SK-N-SH (cell line): ENCODE results near the gene NDST4. TPM values are rescaled to one million over a fixed set of nuclear protein-coding genes. Genes with fewer than 3 reads are reported as not detected.

Experiments used
- CTCF ChIA-PET: fragments of 300-600, 350-600 bp; formaldehyde crosslinking; extraction: SDS; loops from one replicate; lab custom pipeline; 2021; lab: Yijun Ruan, JAX
- POLR2A ChIA-PET: fragments of 350-600 bp; sonication (Branson Sonifier 250); formaldehyde crosslinking; extraction: SDS; loops from one replicate; lab custom pipeline; 2020; ENCODE audit warnings: antibody characterized with exemption, inconsistent platforms; lab: Yijun Ruan, JAX
- DNase-seq: peaks from one replicate; pipeline ENCODE4 v3.0.0; 2012
- H2AFZ ChIP-seq: fragments of 200-600 bp; sonication (generic); 2 replicates; pipeline ENCODE4 v1.8.1; 2016; ENCODE audit warnings: antibody characterized with exemption, mild to moderate bottlenecking, low read depth
- H3F3A ChIP-seq: fragments of 200-600 bp; sonication (generic); replicated peaks from 2 replicates; pipeline ENCODE3; 2016; ENCODE audit warnings: antibody characterized with exemption, mild to moderate bottlenecking; ENCODE audit not compliant: insufficient read depth
- H3K27ac ChIP-seq, 2 experiments: fragments of 200-500 bp in 1 of 2; fragments of 200-600 bp in 1 of 2; sonication (Bioruptor generic) in 1 of 2; sonication (generic), shearing (Covaris generic) in 1 of 2; 2 replicates each; pipeline versions ENCODE4 v1.5.1 to v1.6.1; 2014 to 2016; ENCODE audit warnings: low read depth in 2 of 2, inconsistent platforms in 1 of 2, low read length in 1 of 2, mild to moderate bottlenecking in 1 of 2, mixed read lengths in 1 of 2
- H3K27me3 ChIP-seq: fragments of 200-600 bp; sonication (generic), shearing (Covaris generic); 2 replicates; pipeline ENCODE4 v1.6.1; 2016; ENCODE audit warnings: mixed run types; ENCODE audit not compliant: insufficient read depth
- H3K36me3 ChIP-seq, 2 experiments: fragments of 200-500 bp in 1 of 2; fragments of 200-600 bp in 1 of 2; sonication (Bioruptor generic) in 1 of 2; sonication (generic) in 1 of 2; replicated peaks in 1 of 2; 2 replicates each; pipeline versions ENCODE3 to v1.5.1; 2014 to 2016; ENCODE audit warnings: low read length in 1 of 2, mild to moderate bottlenecking in 1 of 2; ENCODE audit not compliant: insufficient read depth in 2 of 2, control insufficient read depth in 1 of 2
- H3K4me1 ChIP-seq, 2 experiments: fragments of 200-500 bp in 1 of 2; fragments of 200-600 bp in 1 of 2; sonication (Bioruptor generic) in 1 of 2; sonication (generic), shearing (Covaris generic) in 1 of 2; 2 replicates each; pipeline versions ENCODE4 v1.5.1 to v1.6.1; 2014 to 2016; ENCODE audit warnings: low read depth in 1 of 2, low read length in 1 of 2, mixed run types in 1 of 2; ENCODE audit not compliant: insufficient read depth in 2 of 2, control insufficient read depth in 1 of 2
- H3K4me2 ChIP-seq: fragments of 200-600 bp; sonication (generic), shearing (Covaris generic); 2 replicates; pipeline ENCODE4 v1.6.1; 2017; ENCODE audit warnings: mixed run types
- H3K4me3 ChIP-seq, 2 experiments: fragments of 200-500 bp in 1 of 2; fragments of 200-600 bp in 1 of 2; sonication (Bioruptor generic) in 1 of 2; sonication (generic), shearing (Covaris generic) in 1 of 2; 2 replicates each; pipeline versions ENCODE4 v1.5.1 to v1.8.1; 2014 to 2016; ENCODE audit warnings: low read depth in 2 of 2, inconsistent platforms in 1 of 2, low read length in 1 of 2, mild to moderate bottlenecking in 1 of 2, mixed read lengths in 1 of 2, moderate library complexity in 1 of 2
- H3K79me2 ChIP-seq: fragments of 200-600 bp; sonication (generic); 2 replicates; pipeline ENCODE4 v1.8.1; 2017; ENCODE audit warnings: mild to moderate bottlenecking; ENCODE audit not compliant: insufficient read depth
- H3K9ac ChIP-seq: fragments of 200-600 bp; sonication (generic); 2 replicates; pipeline ENCODE4 v1.6.1; 2017; ENCODE audit warnings: mixed run types
- H3K9me2 ChIP-seq: fragments of 200-600 bp; sonication (generic); 2 replicates; pipeline ENCODE4 v1.6.1; 2017; ENCODE audit warnings: mixed run types
- H3K9me3 ChIP-seq: fragments of 200-600 bp; sonication (generic); 2 replicates; pipeline ENCODE4 v1.6.1; 2017; ENCODE audit warnings: mixed run types, mild to moderate bottlenecking, moderate library complexity
- H4K20me1 ChIP-seq: fragments of 200-600 bp; sonication (generic); 2 replicates; pipeline ENCODE4 v1.6.1; 2017; ENCODE audit warnings: mild to moderate bottlenecking, mixed run types; ENCODE audit not compliant: insufficient read depth
- CHD2 ChIP-seq: fragments of 150-350 bp; IDR thresholded peaks from 2 replicates; pipeline ENCODE4 v1.6.1; 2018; ENCODE audit warnings: low read length; ENCODE audit not compliant: partially characterized antibody
- EP300 ChIP-seq, 2 experiments: IDR thresholded peaks; 2 replicates each; pipeline versions ENCODE4 v1.4.0 to v1.6.1; 2012; ENCODE audit warnings: borderline replicate concordance in 1 of 2, low read depth in 1 of 2, low read length in 1 of 2
- JUND ChIP-seq: IDR thresholded peaks from 2 replicates; pipeline ENCODE4 v1.4.0; 2012
- MEF2A ChIP-seq: IDR thresholded peaks from 2 replicates; pipeline ENCODE4 v1.4.0; 2012; ENCODE audit warnings: low read depth, borderline replicate concordance
- MXI1 ChIP-seq: IDR thresholded peaks from 2 replicates; pipeline ENCODE4 v1.6.1; 2012; ENCODE audit warnings: mild to moderate bottlenecking, low read depth, low read length, improper control_type of control experiment
- RAD21 ChIP-seq: IDR thresholded peaks from 2 replicates; pipeline ENCODE4 v1.6.1; 2012; ENCODE audit warnings: mild to moderate bottlenecking, low read length
- RFX5 ChIP-seq: IDR thresholded peaks from 2 replicates; pipeline ENCODE4 v1.6.1; 2012; ENCODE audit warnings: mild to moderate bottlenecking, improper control_type of control experiment, low read length
- RXRA ChIP-seq: IDR thresholded peaks from 2 replicates; pipeline ENCODE4 v1.4.0; 2012; ENCODE audit warnings: low read depth, mild to moderate bottlenecking, borderline replicate concordance
- WGBS: methylation state at CpG from one replicate; pipeline ENCODE4 v1.1.6; 2017; ENCODE audit warnings: low lambda C conversion rate; 5-methylcytosine and 5-hydroxymethylcytosine counted together
- polyA plus RNA-seq, 3 experiments: library from polyadenylated mRNA; depleted of rRNA; stranded (reverse); fragments of >200 nt; gene quantifications; 2 replicates each; pipeline ENCODE4 v1.2.3, GENCODE V29; 2012
- TF ChIP-seq, protein P1 (sequence below): fragments of 200-600 bp; sonication (generic); IDR thresholded peaks from 2 replicates; pipeline ENCODE4 v1.6.1; 2017; ENCODE audit warnings: antibody characterized with exemption, mild to moderate bottlenecking, moderate library complexity
- TF ChIP-seq, protein P2 (sequence below): fragments of 150-350 bp; IDR thresholded peaks from 2 replicates; pipeline ENCODE4 v1.6.1; 2017; ENCODE audit warnings: antibody characterized with exemption, low read length, low read depth, borderline replicate concordance
- TF ChIP-seq, protein P3 (sequence below): IDR thresholded peaks from 2 replicates; pipeline ENCODE4 v1.4.0; 2012; ENCODE audit warnings: low read depth, borderline replicate concordance

NDST4 gene
- polyA plus RNA-seq, 1 of the 3 experiments (the other 2 are of a cell fraction): not detected

DNA sequence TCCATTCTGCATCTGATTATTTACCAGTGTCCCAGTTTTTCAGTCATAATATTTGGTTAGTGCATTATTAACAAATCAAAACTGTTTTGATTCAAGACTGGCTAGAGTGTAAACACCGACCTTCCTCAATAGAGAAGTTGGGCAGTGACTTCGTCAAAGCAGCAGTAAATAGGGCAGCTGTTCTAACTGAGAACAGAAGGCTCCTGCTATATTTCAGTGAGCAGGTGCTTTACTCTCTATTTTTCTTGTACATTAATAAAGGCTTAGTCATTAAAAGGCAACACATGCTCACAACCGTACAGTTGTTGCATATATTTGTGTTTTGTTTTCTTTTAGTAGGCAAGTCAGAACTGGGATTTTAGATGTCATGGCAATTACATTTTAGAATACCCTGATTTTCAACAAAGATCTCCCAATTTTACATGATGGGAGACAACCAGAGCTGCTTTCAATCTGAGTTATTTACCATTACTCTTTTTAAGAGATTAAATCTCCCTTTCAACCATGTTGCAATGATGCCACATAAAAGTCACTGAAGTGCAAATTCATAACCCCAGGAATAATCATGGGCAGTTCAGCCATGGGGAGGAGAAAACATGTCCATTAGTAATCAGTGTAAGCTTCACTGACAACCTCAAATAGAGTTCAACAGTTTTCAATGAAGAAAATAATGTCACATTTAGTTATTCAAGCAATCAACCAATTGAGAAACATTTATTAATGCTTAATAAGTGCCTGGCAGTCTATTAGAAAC lies 233.3 kb downstream of the NDST4 start:
- 5% methylated on average over 3 of the region's 3 CpGs for WGBS
- H3K9ac ChIP-seq: no peak overlapping the region
- no peaks in the 10 kb centered on the region for H3K27me3 ChIP-seq
- TF ChIP-seq EP300 (IDR thresholded peaks at IDR 0.05; ENCODE audit: borderline replicate concordance in 1 of 2, low read depth in 1 of 2, low read length in 1 of 2): no peak
- no peak for TF ChIP-seq MXI1
- TF ChIP-seq, protein P1, sequence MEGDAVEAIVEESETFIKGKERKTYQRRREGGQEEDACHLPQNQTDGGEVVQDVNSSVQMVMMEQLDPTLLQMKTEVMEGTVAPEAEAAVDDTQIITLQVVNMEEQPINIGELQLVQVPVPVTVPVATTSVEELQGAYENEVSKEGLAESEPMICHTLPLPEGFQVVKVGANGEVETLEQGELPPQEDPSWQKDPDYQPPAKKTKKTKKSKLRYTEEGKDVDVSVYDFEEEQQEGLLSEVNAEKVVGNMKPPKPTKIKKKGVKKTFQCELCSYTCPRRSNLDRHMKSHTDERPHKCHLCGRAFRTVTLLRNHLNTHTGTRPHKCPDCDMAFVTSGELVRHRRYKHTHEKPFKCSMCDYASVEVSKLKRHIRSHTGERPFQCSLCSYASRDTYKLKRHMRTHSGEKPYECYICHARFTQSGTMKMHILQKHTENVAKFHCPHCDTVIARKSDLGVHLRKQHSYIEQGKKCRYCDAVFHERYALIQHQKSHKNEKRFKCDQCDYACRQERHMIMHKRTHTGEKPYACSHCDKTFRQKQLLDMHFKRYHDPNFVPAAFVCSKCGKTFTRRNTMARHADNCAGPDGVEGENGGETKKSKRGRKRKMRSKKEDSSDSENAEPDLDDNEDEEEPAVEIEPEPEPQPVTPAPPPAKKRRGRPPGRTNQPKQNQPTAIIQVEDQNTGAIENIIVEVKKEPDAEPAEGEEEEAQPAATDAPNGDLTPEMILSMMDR: no peak
- no peak for TF ChIP-seq RFX5
- no peak for TF ChIP-seq RXRA
- no peak for TF ChIP-seq MEF2A
- no peak for TF ChIP-seq CHD2
- no peak for TF ChIP-seq RAD21
- TF ChIP-seq JUND: no peak
- no peaks in the 10 kb centered on the region for H3K36me3 ChIP-seq
- no peaks in the 10 kb centered on the region for H3K9me2 ChIP-seq
- H3K4me1 ChIP-seq: no peaks in the 10 kb centered on the region
- POLR2A ChIA-PET: no interaction called here
- H3K9me3 ChIP-seq: no peaks in the 10 kb centered on the region
- no peaks in the 10 kb centered on the region for H3K79me2 ChIP-seq
- H3F3A ChIP-seq: no peaks in the 10 kb centered on the region
- no peak overlapping the region for H3K27ac ChIP-seq
- CTCF ChIA-PET: no interaction called here
- no peak overlapping the region for H3K4me3 ChIP-seq
- no peak for DNase-seq
- H2AFZ ChIP-seq: no peak overlapping the region
- no peak overlapping the region for H3K4me2 ChIP-seq
- no peaks in the 10 kb centered on the region for H4K20me1 ChIP-seq

GRCh38 chr4:114875630-114876029 lies 237.8 kb downstream of the NDST4 start:
- no peaks in the 10 kb centered on the region for H4K20me1 ChIP-seq
- no peak overlapping the region for H2AFZ ChIP-seq
- H3K9me3 ChIP-seq: no peaks in the 10 kb centered on the region
- no peaks in the 10 kb centered on the region for H3K79me2 ChIP-seq
- no peaks in the 10 kb centered on the region for H3K4me1 ChIP-seq
- no peak for DNase-seq
- CTCF ChIA-PET: no interaction called here
- no peak overlapping the region for H3K27ac ChIP-seq
- no peaks in the 10 kb centered on the region for H3K27me3 ChIP-seq
- H3K9me2 ChIP-seq: no peaks in the 10 kb centered on the region
- no peak for TF ChIP-seq CHD2
- TF ChIP-seq, protein P2, sequence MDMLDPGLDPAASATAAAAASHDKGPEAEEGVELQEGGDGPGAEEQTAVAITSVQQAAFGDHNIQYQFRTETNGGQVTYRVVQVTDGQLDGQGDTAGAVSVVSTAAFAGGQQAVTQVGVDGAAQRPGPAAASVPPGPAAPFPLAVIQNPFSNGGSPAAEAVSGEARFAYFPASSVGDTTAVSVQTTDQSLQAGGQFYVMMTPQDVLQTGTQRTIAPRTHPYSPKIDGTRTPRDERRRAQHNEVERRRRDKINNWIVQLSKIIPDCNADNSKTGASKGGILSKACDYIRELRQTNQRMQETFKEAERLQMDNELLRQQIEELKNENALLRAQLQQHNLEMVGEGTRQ: no peak
- TF ChIP-seq, protein P3, sequence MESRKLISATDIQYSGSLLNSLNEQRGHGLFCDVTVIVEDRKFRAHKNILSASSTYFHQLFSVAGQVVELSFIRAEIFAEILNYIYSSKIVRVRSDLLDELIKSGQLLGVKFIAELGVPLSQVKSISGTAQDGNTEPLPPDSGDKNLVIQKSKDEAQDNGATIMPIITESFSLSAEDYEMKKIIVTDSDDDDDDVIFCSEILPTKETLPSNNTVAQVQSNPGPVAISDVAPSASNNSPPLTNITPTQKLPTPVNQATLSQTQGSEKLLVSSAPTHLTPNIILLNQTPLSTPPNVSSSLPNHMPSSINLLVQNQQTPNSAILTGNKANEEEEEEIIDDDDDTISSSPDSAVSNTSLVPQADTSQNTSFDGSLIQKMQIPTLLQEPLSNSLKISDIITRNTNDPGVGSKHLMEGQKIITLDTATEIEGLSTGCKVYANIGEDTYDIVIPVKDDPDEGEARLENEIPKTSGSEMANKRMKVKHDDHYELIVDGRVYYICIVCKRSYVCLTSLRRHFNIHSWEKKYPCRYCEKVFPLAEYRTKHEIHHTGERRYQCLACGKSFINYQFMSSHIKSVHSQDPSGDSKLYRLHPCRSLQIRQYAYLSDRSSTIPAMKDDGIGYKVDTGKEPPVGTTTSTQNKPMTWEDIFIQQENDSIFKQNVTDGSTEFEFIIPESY: no peak
- TF ChIP-seq, all 33 proteins: peak for 0
- POLR2A ChIA-PET: no interaction called here
- no peak overlapping the region for H3K4me3 ChIP-seq
- H3F3A ChIP-seq: no peaks in the 10 kb centered on the region
- H3K9ac ChIP-seq: no peak overlapping the region
- H3K36me3 ChIP-seq: no peaks in the 10 kb centered on the region
- no peak overlapping the region for H3K4me2 ChIP-seq
